GM23338 (cell line): ENCODE data around the gene NT5C3B. TPM values are rescaled to one million over a fixed set of nuclear protein-coding genes. Genes with fewer than 3 reads are reported as not detected.

Experiments used
- ATAC-seq: fragments of 200-7000 bp; cut with Tn5 transposase; 3 replicates; pipeline ENCODE4 v1.9.1; 2020
- DNase-seq: peaks from one replicate; pipeline ENCODE4 v3.0.0-alpha.2; 2015; ENCODE audit warnings: low spot score
- H2AFZ ChIP-seq: fragments of 200-600 bp; sonication (generic); 2 replicates; pipeline ENCODE4 v1.8.0; 2016; ENCODE audit warnings: antibody characterized with exemption, mild to moderate bottlenecking, moderate library complexity
- H3F3A ChIP-seq: fragments of 200-600 bp; sonication (generic); replicated peaks from 2 replicates; pipeline ENCODE4 v1.8.0; 2017; ENCODE audit warnings: antibody characterized with exemption, mixed run types, low read depth
- H3K27ac ChIP-seq: fragments of 200-600 bp; sonication (generic); 2 replicates; pipeline ENCODE4 v1.6.1; 2016; ENCODE audit warnings: low read depth
- H3K27me3 ChIP-seq: fragments of 200-600 bp; sonication (generic); 2 replicates; pipeline ENCODE4 v1.8.0; 2016; ENCODE audit warnings: mild to moderate bottlenecking, mixed run types, moderate library complexity; ENCODE audit not compliant: insufficient read depth
- H3K36me3 ChIP-seq: fragments of 200-600 bp; sonication (generic); 2 replicates; pipeline ENCODE4 v1.8.0; 2016; ENCODE audit warnings: mild to moderate bottlenecking; ENCODE audit not compliant: insufficient read depth
- H3K4me1 ChIP-seq: fragments of 200-600 bp; sonication (generic); 2 replicates; pipeline ENCODE4 v1.8.0; 2016; ENCODE audit warnings: mild to moderate bottlenecking, moderate library complexity; ENCODE audit not compliant: insufficient read depth
- H3K4me2 ChIP-seq: fragments of 200-600 bp; sonication (generic); 2 replicates; pipeline ENCODE4 v1.7.1; 2017; ENCODE audit warnings: mixed run types
- H3K4me3 ChIP-seq: fragments of 200-600 bp; sonication (generic); 2 replicates; pipeline ENCODE4 v1.6.1; 2016; ENCODE audit warnings: mixed run types
- H3K79me2 ChIP-seq: fragments of 200-600 bp; sonication (generic); replicated peaks from 2 replicates; pipeline ENCODE4 v1.8.0; 2017; ENCODE audit warnings: mild to moderate bottlenecking; ENCODE audit not compliant: insufficient read depth
- H3K9me2 ChIP-seq: fragments of 200-600 bp; sonication (generic); 2 replicates; pipeline ENCODE4 v1.8.0; 2017; ENCODE audit not compliant: insufficient read depth
- H4K20me1 ChIP-seq: fragments of 200-600 bp; sonication (generic); replicated peaks from 2 replicates; pipeline ENCODE4 v1.8.0; 2017; ENCODE audit warnings: mild to moderate bottlenecking; ENCODE audit not compliant: insufficient read depth
- H3K27ac Mint-ChIP-seq: 2 replicates; pipeline ENCODE4 v1.8.0; 2020; ENCODE audit warnings: inconsistent platforms, mild to moderate bottlenecking, moderate library complexity, mixed read lengths
- H3K27me3 Mint-ChIP-seq: 3 replicates; pipeline ENCODE4 v1.8.0; 2022; ENCODE audit warnings: low read depth, mild to moderate bottlenecking, moderate library complexity, mixed read lengths, inconsistent platforms; ENCODE audit not compliant: insufficient read depth, poor library complexity
- H3K36me3 Mint-ChIP-seq: 3 replicates; pipeline ENCODE4 v1.8.0; 2021; ENCODE audit warnings: low read depth, mild to moderate bottlenecking, inconsistent platforms, moderate library complexity, mixed read lengths
- H3K4me1 Mint-ChIP-seq: 3 replicates; pipeline ENCODE4 v1.8.0; 2020; ENCODE audit warnings: mild to moderate bottlenecking, inconsistent platforms, mixed read lengths
- H3K4me3 Mint-ChIP-seq: 3 replicates; pipeline ENCODE4 v1.8.0; 2021; ENCODE audit warnings: moderate library complexity, mild to moderate bottlenecking, inconsistent platforms, mixed read lengths
- H3K9me3 Mint-ChIP-seq: 3 replicates; pipeline ENCODE4 v1.8.0; 2020; ENCODE audit warnings: moderate library complexity, mild to moderate bottlenecking, inconsistent platforms, mixed read lengths
- CREB1 ChIP-seq: fragments of 250-450 bp; sonication (Bioruptor Pico); IDR thresholded peaks from 2 replicates; pipeline ENCODE4 v1.5.0; 2020; ENCODE audit warnings: low read depth, mild to moderate bottlenecking, moderate library complexity
- EZH2 ChIP-seq: fragments of 200-600 bp; sonication (generic); IDR thresholded peaks from one replicate; pipeline ENCODE4 v1.8.0; 2017; ENCODE audit warnings: antibody characterized with exemption, mild to moderate bottlenecking, low read depth; ENCODE audit not compliant: unreplicated experiment
- JUNB ChIP-seq: IDR thresholded peaks from one replicate; pipeline ENCODE4 v1.6.1; 2016; ENCODE audit warnings: antibody characterized with exemption; ENCODE audit not compliant: unreplicated experiment
- NANOG ChIP-seq: IDR thresholded peaks from 2 replicates; pipeline ENCODE4 v1.6.1; 2016; ENCODE audit warnings: antibody characterized with exemption, borderline replicate concordance
- ZNF114 ChIP-seq: fragments of 250-450 bp; sonication (Bioruptor Pico); IDR thresholded peaks from 2 replicates; pipeline ENCODE4 v1.5.0; 2020; ENCODE audit warnings: mild to moderate bottlenecking, moderate library complexity
- polyA plus RNA-seq: library from polyadenylated mRNA; unstranded; fragments of >200 nt; fragmentation: Nextera tagmentation; extraction: Ambion mirVana; gene quantifications from 2 replicates; pipeline ENCODE4 v1.2.1, GENCODE V29; 2016
- total RNA-seq: library from RNA; depleted of rRNA; stranded (reverse); fragments of >200 nt; shearing (Covaris generic); gene quantifications from 2 replicates; pipeline ENCODE4 v1.2.3, GENCODE V29; 2014
- TF ChIP-seq, protein P1 (sequence below), 2 experiments: fragments of 200-600 bp in 1 of 2; sonication (generic) in 1 of 2; conservative IDR thresholded peaks; 2 replicates each; pipeline versions ENCODE4 v1.5.1 to v1.6.1; 2016 to 2017; ENCODE audit warnings: antibody characterized with exemption in 2 of 2, low read depth in 2 of 2, mild to moderate bottlenecking in 2 of 2, moderate library complexity in 1 of 2
- TF ChIP-seq, protein P2 (sequence below): IDR thresholded peaks from one replicate; pipeline ENCODE4 v1.6.1; 2018; ENCODE audit warnings: antibody characterized with exemption; ENCODE audit not compliant: unreplicated experiment
- TF ChIP-seq, protein P3 (sequence below): fragments of 250-450 bp; sonication (Bioruptor Pico); IDR thresholded peaks from 2 replicates; pipeline ENCODE4 v1.5.0; 2020; ENCODE audit warnings: mild to moderate bottlenecking, moderate library complexity

Gene NT5C3B
- total and polyA plus RNA-seq, 2 experiments from 2014 or later = 58.2 to 78.3 TPM

DNA sequence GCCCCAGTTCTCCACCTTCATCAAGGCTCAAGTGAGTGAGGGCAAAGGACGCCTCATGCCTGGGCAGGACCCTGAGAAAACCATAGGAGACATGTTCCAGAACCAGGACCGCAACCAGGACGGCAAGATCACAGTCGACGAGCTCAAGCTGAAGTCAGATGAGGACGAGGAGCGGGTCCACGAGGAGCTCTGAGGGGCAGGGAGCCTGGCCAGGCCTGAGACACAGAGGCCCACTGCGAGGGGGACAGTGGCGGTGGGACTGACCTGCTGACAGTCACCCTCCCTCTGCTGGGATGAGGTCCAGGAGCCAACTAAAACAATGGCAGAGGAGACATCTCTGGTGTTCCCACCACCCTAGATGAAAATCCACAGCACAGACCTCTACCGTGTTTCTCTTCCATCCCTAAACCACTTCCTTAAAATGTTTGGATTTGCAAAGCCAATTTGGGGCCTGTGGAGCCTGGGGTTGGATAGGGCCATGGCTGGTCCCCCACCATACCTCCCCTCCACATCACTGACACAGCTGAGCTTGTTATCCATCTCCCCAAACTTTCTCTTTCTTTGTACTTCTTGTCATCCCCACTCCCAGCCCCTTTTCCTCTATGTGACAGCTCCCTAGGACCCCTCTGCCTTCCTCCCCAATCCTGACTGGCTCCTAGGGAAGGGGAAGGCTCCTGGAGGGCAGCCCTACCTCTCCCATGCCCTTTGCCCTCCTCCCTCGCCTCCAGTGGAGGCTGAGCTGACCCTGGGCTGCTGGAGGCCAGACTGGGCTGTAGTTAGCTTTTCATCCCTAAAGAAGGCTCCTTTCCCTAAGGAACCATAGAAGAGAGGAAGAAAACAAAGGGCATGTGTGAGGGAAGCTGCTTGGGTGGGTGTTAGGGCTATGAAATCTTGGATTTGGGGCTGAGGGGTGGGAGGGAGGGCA, 13.6 kb downstream of the NT5C3B start (continued):
- TF ChIP-seq, protein P1, sequence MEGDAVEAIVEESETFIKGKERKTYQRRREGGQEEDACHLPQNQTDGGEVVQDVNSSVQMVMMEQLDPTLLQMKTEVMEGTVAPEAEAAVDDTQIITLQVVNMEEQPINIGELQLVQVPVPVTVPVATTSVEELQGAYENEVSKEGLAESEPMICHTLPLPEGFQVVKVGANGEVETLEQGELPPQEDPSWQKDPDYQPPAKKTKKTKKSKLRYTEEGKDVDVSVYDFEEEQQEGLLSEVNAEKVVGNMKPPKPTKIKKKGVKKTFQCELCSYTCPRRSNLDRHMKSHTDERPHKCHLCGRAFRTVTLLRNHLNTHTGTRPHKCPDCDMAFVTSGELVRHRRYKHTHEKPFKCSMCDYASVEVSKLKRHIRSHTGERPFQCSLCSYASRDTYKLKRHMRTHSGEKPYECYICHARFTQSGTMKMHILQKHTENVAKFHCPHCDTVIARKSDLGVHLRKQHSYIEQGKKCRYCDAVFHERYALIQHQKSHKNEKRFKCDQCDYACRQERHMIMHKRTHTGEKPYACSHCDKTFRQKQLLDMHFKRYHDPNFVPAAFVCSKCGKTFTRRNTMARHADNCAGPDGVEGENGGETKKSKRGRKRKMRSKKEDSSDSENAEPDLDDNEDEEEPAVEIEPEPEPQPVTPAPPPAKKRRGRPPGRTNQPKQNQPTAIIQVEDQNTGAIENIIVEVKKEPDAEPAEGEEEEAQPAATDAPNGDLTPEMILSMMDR (conservative IDR thresholded peaks at IDR 0.05; ENCODE audit: low read depth in 2 of 2) = no peak
- no peak for TF ChIP-seq ZNF114 (CRISPR knock-in tag)
- TF ChIP-seq, protein P2, sequence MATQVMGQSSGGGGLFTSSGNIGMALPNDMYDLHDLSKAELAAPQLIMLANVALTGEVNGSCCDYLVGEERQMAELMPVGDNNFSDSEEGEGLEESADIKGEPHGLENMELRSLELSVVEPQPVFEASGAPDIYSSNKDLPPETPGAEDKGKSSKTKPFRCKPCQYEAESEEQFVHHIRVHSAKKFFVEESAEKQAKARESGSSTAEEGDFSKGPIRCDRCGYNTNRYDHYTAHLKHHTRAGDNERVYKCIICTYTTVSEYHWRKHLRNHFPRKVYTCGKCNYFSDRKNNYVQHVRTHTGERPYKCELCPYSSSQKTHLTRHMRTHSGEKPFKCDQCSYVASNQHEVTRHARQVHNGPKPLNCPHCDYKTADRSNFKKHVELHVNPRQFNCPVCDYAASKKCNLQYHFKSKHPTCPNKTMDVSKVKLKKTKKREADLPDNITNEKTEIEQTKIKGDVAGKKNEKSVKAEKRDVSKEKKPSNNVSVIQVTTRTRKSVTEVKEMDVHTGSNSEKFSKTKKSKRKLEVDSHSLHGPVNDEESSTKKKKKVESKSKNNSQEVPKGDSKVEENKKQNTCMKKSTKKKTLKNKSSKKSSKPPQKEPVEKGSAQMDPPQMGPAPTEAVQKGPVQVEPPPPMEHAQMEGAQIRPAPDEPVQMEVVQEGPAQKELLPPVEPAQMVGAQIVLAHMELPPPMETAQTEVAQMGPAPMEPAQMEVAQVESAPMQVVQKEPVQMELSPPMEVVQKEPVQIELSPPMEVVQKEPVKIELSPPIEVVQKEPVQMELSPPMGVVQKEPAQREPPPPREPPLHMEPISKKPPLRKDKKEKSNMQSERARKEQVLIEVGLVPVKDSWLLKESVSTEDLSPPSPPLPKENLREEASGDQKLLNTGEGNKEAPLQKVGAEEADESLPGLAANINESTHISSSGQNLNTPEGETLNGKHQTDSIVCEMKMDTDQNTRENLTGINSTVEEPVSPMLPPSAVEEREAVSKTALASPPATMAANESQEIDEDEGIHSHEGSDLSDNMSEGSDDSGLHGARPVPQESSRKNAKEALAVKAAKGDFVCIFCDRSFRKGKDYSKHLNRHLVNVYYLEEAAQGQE = no peak

DNA sequence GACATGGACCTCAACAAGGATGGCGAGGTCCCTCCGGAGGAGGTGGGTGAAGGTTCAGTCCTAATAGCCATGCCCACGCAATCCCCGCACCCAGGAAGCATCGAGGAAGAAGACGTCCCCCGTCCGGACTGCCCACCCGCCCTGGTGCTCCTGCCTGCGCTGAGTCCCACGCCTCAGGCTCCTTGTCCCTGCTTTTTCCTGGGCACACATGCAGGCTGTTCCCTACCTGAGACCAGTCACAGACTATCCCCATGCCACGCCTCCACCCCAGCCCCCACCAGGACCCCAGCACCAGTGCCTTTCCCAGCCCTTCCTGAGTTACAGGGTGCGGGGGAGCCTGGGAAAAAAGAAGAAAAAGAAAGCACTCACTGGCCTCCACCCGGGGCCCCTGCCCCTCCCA, 14.3 kb downstream of the NT5C3B start:
- H3K9me2 ChIP-seq = no peaks in the 10 kb centered on the region
- H2AFZ ChIP-seq = no peak overlapping the region
- no peak overlapping the region for H3K4me3 Mint-ChIP-seq
- peaks cover 15% of the 10 kb centered on the region for H3K4me1 ChIP-seq
- no peaks in the 10 kb centered on the region; the same call in 1 of the 2 replicates for H3K79me2 ChIP-seq
- H3K27me3 ChIP-seq = no peaks in the 10 kb centered on the region
- H3K36me3 ChIP-seq = peaks cover 8% of the 10 kb centered on the region
- H3K4me3 ChIP-seq = no peak overlapping the region
- H3K36me3 Mint-ChIP-seq = peaks cover 60% of the 10 kb centered on the region
- H3K27ac ChIP-seq = no peak overlapping the region
- ATAC-seq = no peak
- H3K27ac Mint-ChIP-seq = no peak overlapping the region
- H3F3A ChIP-seq = 0 out of 2 replicates have a peak, but pooled peaks cover 11% of the 10 kb centered on the region
- H3K4me2 ChIP-seq = no peak overlapping the region
- H3K9me3 Mint-ChIP-seq = no peaks in the 10 kb centered on the region
- H3K4me1 Mint-ChIP-seq = peaks cover 19% of the 10 kb centered on the region
- peaks cover 18% of the 10 kb centered on the region for H3K27me3 Mint-ChIP-seq
- no peaks in the 10 kb centered on the region; the same call in 1 of the 2 replicates for H4K20me1 ChIP-seq
- no peak for DNase-seq
- TF ChIP-seq NANOG (no peak), EZH2 (no peak), JUNB (no peak), CREB1 (CRISPR knock-in tag) (no peak)
- TF ChIP-seq, protein P3, sequence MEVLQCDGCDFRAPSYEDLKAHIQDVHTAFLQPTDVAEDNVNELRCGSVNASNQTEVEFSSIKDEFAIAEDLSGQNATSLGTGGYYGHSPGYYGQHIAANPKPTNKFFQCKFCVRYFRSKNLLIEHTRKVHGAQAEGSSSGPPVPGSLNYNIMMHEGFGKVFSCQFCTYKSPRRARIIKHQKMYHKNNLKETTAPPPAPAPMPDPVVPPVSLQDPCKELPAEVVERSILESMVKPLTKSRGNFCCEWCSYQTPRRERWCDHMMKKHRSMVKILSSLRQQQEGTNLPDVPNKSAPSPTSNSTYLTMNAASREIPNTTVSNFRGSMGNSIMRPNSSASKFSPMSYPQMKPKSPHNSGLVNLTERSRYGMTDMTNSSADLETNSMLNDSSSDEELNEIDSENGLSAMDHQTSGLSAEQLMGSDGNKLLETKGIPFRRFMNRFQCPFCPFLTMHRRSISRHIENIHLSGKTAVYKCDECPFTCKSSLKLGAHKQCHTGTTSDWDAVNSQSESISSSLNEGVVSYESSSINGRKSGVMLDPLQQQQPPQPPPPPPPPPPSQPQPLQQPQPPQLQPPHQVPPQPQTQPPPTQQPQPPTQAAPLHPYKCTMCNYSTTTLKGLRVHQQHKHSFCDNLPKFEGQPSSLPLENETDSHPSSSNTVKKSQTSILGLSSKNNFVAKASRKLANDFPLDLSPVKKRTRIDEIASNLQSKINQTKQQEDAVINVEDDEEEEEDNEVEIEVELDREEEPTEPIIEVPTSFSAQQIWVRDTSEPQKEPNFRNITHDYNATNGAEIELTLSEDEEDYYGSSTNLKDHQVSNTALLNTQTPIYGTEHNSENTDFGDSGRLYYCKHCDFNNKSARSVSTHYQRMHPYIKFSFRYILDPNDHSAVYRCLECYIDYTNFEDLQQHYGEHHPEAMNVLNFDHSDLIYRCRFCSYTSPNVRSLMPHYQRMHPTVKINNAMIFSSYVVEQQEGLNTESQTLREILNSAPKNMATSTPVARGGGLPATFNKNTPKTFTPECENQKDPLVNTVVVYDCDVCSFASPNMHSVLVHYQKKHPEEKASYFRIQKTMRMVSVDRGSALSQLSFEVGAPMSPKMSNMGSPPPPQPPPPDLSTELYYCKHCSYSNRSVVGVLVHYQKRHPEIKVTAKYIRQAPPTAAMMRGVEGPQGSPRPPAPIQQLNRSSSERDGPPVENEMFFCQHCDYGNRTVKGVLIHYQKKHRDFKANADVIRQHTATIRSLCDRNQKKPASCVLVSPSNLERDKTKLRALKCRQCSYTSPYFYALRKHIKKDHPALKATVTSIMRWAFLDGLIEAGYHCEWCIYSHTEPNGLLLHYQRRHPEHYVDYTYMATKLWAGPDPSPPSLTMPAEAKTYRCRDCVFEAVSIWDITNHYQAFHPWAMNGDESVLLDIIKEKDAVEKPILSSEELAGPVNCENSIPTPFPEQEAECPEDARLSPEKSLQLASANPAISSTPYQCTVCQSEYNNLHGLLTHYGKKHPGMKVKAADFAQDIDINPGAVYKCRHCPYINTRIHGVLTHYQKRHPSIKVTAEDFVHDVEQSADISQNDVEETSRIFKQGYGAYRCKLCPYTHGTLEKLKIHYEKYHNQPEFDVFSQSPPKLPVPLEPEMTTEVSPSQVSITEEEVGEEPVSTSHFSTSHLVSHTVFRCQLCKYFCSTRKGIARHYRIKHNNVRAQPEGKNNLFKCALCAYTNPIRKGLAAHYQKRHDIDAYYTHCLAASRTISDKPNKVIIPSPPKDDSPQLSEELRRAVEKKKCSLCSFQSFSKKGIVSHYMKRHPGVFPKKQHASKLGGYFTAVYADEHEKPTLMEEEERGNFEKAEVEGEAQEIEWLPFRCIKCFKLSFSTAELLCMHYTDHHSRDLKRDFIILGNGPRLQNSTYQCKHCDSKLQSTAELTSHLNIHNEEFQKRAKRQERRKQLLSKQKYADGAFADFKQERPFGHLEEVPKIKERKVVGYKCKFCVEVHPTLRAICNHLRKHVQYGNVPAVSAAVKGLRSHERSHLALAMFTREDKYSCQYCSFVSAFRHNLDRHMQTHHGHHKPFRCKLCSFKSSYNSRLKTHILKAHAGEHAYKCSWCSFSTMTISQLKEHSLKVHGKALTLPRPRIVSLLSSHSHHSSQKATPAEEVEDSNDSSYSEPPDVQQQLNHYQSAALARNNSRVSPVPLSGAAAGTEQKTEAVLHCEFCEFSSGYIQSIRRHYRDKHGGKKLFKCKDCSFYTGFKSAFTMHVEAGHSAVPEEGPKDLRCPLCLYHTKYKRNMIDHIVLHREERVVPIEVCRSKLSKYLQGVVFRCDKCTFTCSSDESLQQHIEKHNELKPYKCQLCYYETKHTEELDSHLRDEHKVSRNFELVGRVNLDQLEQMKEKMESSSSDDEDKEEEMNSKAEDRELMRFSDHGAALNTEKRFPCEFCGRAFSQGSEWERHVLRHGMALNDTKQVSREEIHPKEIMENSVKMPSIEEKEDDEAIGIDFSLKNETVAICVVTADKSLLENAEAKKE (CRISPR knock-in tag) = no peak
- TF ChIP-seq, protein P1 (conservative IDR thresholded peaks at IDR 0.05; ENCODE audit: low read depth in 2 of 2) = no peak
